Keratinocyte (primary cell): Measurements from ENCODE around the gene KIAA0825. TPM values are rescaled to one million over a fixed set of nuclear protein-coding genes. Genes with fewer than 3 reads are reported as not detected.

Experiments used
- DNase-seq: peaks from one replicate; pipeline ENCODE4 v3.0.0-alpha.2; 2011; ENCODE audit warnings: low read depth, missing footprints, low spot score
- FAIRE-seq: peaks from 2 replicates; lab custom pipeline; 2011; peaks lifted over from hg19 to GRCh38; lab: Jason Lieb, UNC
- H2AFZ ChIP-seq: 2 replicates; pipeline ENCODE4 v1.6.0; 2012; ENCODE audit warnings: low read length, control low read depth, inconsistent platforms; ENCODE audit not compliant: control insufficient read depth
- H3K27ac ChIP-seq: 2 replicates; pipeline ENCODE4 v1.5.1; 2011; ENCODE audit warnings: low read length; ENCODE audit not compliant: control insufficient read depth, insufficient read depth
- H3K27me3 ChIP-seq: 3 replicates; pipeline ENCODE4 v1.6.0; 2011; ENCODE audit warnings: low read length; ENCODE audit not compliant: control insufficient read depth, insufficient read depth; ENCODE audit errors: extremely low read depth
- H3K36me3 ChIP-seq, 2 experiments: 2 replicates in 1 of 2; 3 replicates in 1 of 2; pipeline ENCODE4 v1.5.1; 2011; ENCODE audit warnings: low read length in 2 of 2, mild to moderate bottlenecking in 1 of 2; ENCODE audit not compliant: control insufficient read depth in 2 of 2, insufficient read depth in 2 of 2; ENCODE audit errors: extremely low read depth in 1 of 2
- H3K4me1 ChIP-seq: 3 replicates; pipeline ENCODE4 v1.5.1; 2011; ENCODE audit warnings: low read length; ENCODE audit not compliant: control insufficient read depth, insufficient read depth; ENCODE audit errors: extremely low read depth
- H3K4me2 ChIP-seq: 3 replicates; pipeline ENCODE4 v1.6.0; 2011; ENCODE audit warnings: low read depth, low read length; ENCODE audit not compliant: control insufficient read depth, insufficient read depth; ENCODE audit errors: extremely low read depth
- H3K4me3 ChIP-seq, 3 experiments: fragments of 200-600 bp in 1 of 3; sonication (generic) in 1 of 3; 2 replicates in 2 of 3; 3 replicates in 1 of 3; pipeline ENCODE4 v1.5.1; 2011 to 2016; ENCODE audit warnings: low read length in 3 of 3, mild to moderate bottlenecking in 3 of 3, control low read depth in 2 of 3, inconsistent platforms in 1 of 3, low read depth in 1 of 3, mixed read lengths in 1 of 3, mixed run types in 1 of 3, moderate library complexity in 1 of 3; ENCODE audit not compliant: control insufficient read depth in 2 of 3, insufficient read depth in 2 of 3; ENCODE audit errors: extremely low read depth in 1 of 3
- H3K79me2 ChIP-seq: 2 replicates; pipeline ENCODE4 v1.6.0; 2012; ENCODE audit warnings: low read length; ENCODE audit not compliant: control insufficient read depth, insufficient read depth
- H3K9ac ChIP-seq: 3 replicates; pipeline ENCODE4 v1.6.0; 2011; ENCODE audit warnings: low read length; ENCODE audit not compliant: control insufficient read depth, insufficient read depth; ENCODE audit errors: extremely low read depth
- H3K9me1 ChIP-seq: 3 replicates; pipeline ENCODE4 v1.6.0; 2011; ENCODE audit warnings: low read length; ENCODE audit not compliant: control insufficient read depth, insufficient read depth; ENCODE audit errors: extremely low read depth
- H3K9me3 ChIP-seq: 2 replicates; pipeline ENCODE4 v1.5.1; 2012; ENCODE audit warnings: low read depth, low read length; ENCODE audit not compliant: control insufficient read depth
- H4K20me1 ChIP-seq: 3 replicates; pipeline ENCODE4 v1.6.0; 2011; ENCODE audit warnings: low read length; ENCODE audit not compliant: control insufficient read depth, insufficient read depth; ENCODE audit errors: extremely low read depth
- EZH2 ChIP-seq: IDR thresholded peaks from one replicate; pipeline ENCODE4 v1.6.1; 2012; ENCODE audit warnings: inconsistent platforms, mild to moderate bottlenecking, low read length, moderate library complexity
- dilution Hi-C: fragments of 300-500 bp; cut with MboI; formaldehyde crosslinking; loops from one replicate; pipeline ENCODE4 v1.7.0; 2020; ENCODE audit warnings: low sequenced_read_pairs; ENCODE audit not compliant: extremely low pct_ligation_motif_present
- polyA plus RNA-seq, 5 experiments: library from polyadenylated mRNA; depleted of rRNA in 3 of 5; stranded (reverse) in 3 of 5; stranded (forward) in 1 of 5; unstranded in 1 of 5; fragments of >200 nt; gene quantifications; 1 replicate in 1 of 5; 2 replicates in 3 of 5; 3 replicates in 1 of 5; pipeline versions ENCODE4 v1.2.1 to v1.2.3, GENCODE V29; 2011 to 2012; ENCODE audit warnings: missing spikeins in 2 of 5, low read depth in 1 of 5, low replicate concordance in 1 of 5
- TF ChIP-seq, protein P1 (sequence below), 3 experiments: IDR thresholded peaks in 1 of 3; conservative IDR thresholded peaks in 1 of 3; optimal IDR thresholded peaks in 1 of 3; 2 replicates in 2 of 3; 3 replicates in 1 of 3; pipeline versions ENCODE3 to v1.5.1; 2011; ENCODE audit warnings: low read length in 3 of 3, mild to moderate bottlenecking in 3 of 3, moderate library complexity in 2 of 3, control low read depth in 1 of 3, inconsistent platforms in 1 of 3; ENCODE audit not compliant: insufficient read depth in 2 of 3; ENCODE audit errors: extremely low read depth in 1 of 3

KIAA0825 gene
- polyA plus RNA-seq, 1 donor (not counting 4 experiments of a cell fraction or from before 2014, with no cell fraction given) = 1.2 TPM

DNA sequence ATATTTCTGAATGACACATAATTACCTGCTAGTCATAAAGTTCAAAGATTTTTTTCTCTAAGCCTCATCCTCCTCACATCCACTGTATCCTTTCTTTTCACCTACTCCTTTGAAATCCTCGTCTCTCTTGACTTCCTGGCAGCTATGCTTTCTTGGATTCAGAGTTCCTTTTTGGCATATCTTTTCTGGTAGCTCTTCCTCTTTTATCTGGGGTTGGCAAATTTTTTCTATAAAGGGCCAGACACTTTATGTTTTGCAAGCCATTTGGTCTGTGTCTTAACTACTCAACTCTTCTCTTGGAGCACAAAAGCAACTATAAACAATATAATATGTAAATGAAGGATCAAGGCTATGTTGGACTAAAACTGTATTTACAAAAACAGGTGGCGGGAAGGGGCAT lies 197.5 kb downstream of the KIAA0825 start:
- DNase-seq (no peak), FAIRE-seq (no peak)
- H3K4me1 ChIP-seq = peaks cover 9% of the 10 kb centered on the region
- no peaks in the 10 kb centered on the region for H3K36me3 ChIP-seq
- H3K4me3 ChIP-seq = no peak overlapping the region
- no peak overlapping the region for H2AFZ ChIP-seq
- H3K27me3 ChIP-seq = no peaks in the 10 kb centered on the region
- no peak overlapping the region for H3K4me2 ChIP-seq
- no peaks in the 10 kb centered on the region for H4K20me1 ChIP-seq
- H3K9me3 ChIP-seq = no peaks in the 10 kb centered on the region
- no peaks in the 10 kb centered on the region for H3K79me2 ChIP-seq
- dilution Hi-C loops = no loop called here
- TF ChIP-seq, protein P1, sequence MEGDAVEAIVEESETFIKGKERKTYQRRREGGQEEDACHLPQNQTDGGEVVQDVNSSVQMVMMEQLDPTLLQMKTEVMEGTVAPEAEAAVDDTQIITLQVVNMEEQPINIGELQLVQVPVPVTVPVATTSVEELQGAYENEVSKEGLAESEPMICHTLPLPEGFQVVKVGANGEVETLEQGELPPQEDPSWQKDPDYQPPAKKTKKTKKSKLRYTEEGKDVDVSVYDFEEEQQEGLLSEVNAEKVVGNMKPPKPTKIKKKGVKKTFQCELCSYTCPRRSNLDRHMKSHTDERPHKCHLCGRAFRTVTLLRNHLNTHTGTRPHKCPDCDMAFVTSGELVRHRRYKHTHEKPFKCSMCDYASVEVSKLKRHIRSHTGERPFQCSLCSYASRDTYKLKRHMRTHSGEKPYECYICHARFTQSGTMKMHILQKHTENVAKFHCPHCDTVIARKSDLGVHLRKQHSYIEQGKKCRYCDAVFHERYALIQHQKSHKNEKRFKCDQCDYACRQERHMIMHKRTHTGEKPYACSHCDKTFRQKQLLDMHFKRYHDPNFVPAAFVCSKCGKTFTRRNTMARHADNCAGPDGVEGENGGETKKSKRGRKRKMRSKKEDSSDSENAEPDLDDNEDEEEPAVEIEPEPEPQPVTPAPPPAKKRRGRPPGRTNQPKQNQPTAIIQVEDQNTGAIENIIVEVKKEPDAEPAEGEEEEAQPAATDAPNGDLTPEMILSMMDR (optimal IDR thresholded peaks at IDR 0.05 in 1 of 3, IDR thresholded peaks at IDR 0.05 in 1 of 3, conservative IDR thresholded peaks at IDR 0.05 in 1 of 3; ENCODE audit: extremely low read depth in 1 of 3, insufficient read depth in 2 of 3, low read length in 3 of 3) = no peak
- TF ChIP-seq EZH2 = no peak
- H3K27ac ChIP-seq = no peak overlapping the region
- H3K9me1 ChIP-seq = no peaks in the 10 kb centered on the region
- no peak overlapping the region for H3K9ac ChIP-seq

DNA sequence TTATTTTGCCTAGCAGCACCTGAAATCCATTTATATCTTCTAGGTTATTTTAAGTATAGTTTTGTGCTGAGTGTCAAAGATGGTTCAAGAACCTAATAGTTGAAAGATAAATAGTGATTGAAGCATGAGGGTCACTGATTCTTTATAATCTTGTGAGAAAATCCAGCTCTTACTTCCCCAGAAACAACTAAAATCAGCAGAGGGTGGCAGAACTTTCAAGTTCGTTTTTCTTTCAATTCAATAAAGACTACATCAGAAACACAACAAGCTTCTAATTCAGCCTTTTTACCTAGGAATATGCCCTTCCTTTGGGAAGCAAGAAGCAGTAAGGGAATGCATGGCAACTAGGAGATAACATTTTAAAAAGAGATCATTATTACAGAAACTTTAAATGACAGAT lies 202.6 kb downstream of the KIAA0825 start:
- no peak overlapping the region for H3K4me3 ChIP-seq
- dilution Hi-C loops = no loop called here
- no peak overlapping the region for H3K4me2 ChIP-seq
- H3K27me3 ChIP-seq = no peaks in the 10 kb centered on the region
- no peak for FAIRE-seq
- H4K20me1 ChIP-seq = no peaks in the 10 kb centered on the region
- no peaks in the 10 kb centered on the region for H3K9me3 ChIP-seq
- H3K36me3 ChIP-seq = no peaks in the 10 kb centered on the region
- no peaks in the 10 kb centered on the region for H3K4me1 ChIP-seq
- no peak overlapping the region for H3K27ac ChIP-seq
- TF ChIP-seq, protein P1 (optimal IDR thresholded peaks at IDR 0.05 in 1 of 3, IDR thresholded peaks at IDR 0.05 in 1 of 3, conservative IDR thresholded peaks at IDR 0.05 in 1 of 3; ENCODE audit: extremely low read depth in 1 of 3, insufficient read depth in 2 of 3, low read length in 3 of 3) = no peak
- TF ChIP-seq EZH2 = no peak
- H2AFZ ChIP-seq = no peak overlapping the region
- no peaks in the 10 kb centered on the region for H3K9me1 ChIP-seq
- DNase-seq = no peak
- H3K9ac ChIP-seq = no peak overlapping the region
- no peaks in the 10 kb centered on the region for H3K79me2 ChIP-seq
